Activated CD8-positive, alpha-beta T cell treated with anti-CD3 and anti-CD28 coated beads for 36 hours (primary cell): ENCODE measurements around the gene WNT8B. TPM values are rescaled to one million over a fixed set of nuclear protein-coding genes. Genes with fewer than 3 reads are reported as not detected.

ENCODE experiments used
- ATAC-seq: fragments of 200-7000 bp; cut with Tn5 transposase; one replicate; pipeline ENCODE4 v1.10.0; 2021; ENCODE audit warnings: mild to moderate bottlenecking, moderate library complexity
- CTCF ChIA-PET: fragments of 350-600 bp; sonication (Branson Sonifier 250); formaldehyde crosslinking; loops from one replicate; lab custom pipeline; 2021; ENCODE audit warnings: antibody characterized with exemption; lab: Charles Lee
- POLR2A ChIA-PET: fragments of 350-600 bp; sonication (Branson Sonifier 250); formaldehyde crosslinking; loops from one replicate; lab custom pipeline; 2021; ENCODE audit warnings: antibody characterized with exemption; lab: Charles Lee
- DNase-seq: peaks from one replicate; pipeline ENCODE4 v3.0.0-alpha.2; 2020
- H3K27ac Mint-ChIP-seq: one replicate; pipeline ENCODE4 v1.8.0; 2021; ENCODE audit warnings: mild to moderate bottlenecking, mixed read lengths
- H3K27me3 Mint-ChIP-seq: one replicate; pipeline ENCODE4 v1.8.0; 2021; ENCODE audit warnings: mixed read lengths
- H3K36me3 Mint-ChIP-seq: one replicate; pipeline ENCODE4 v1.8.0; 2021; ENCODE audit warnings: low read depth, mixed read lengths
- H3K4me1 Mint-ChIP-seq: one replicate; pipeline ENCODE4 v1.8.0; 2021; ENCODE audit warnings: low read depth, mixed read lengths
- H3K4me3 Mint-ChIP-seq: one replicate; pipeline ENCODE4 v1.8.0; 2021; ENCODE audit warnings: mild to moderate bottlenecking, moderate library complexity, mixed read lengths
- H3K9me3 Mint-ChIP-seq: one replicate; pipeline ENCODE4 v1.8.0; 2021; ENCODE audit warnings: mixed read lengths
- CTCF ChIP-seq: fragments of 200-600 bp; IDR thresholded peaks from one replicate; pipeline ENCODE4 v1.8.0; 2022; ENCODE audit warnings: antibody characterized with exemption, mild to moderate bottlenecking
- intact Hi-C: fragments of 100-400 bp; cut with micrococcal nuclease; formaldehyde crosslinking; loops from one replicate; pipeline ENCODE4 v1.10.0; 2022
- total RNA-seq, 2 experiments: library from RNA; stranded (reverse); gene quantifications; one replicate each; pipeline ENCODE4 v1.2.3, GENCODE V29; 2021

WNT8B gene
- total RNA-seq, 2 experiments from 2014 or later: 0.38 to 0.47 TPM

GRCh38 chr10:100469756-100470155 is 6.9 kb downstream of the WNT8B start:
- Mint-ChIP-seq H3K36me3 (no peaks in the 10 kb centered on the region), H3K4me3 (no peak overlapping the region), H3K9me3 (no peaks in the 10 kb centered on the region), H3K4me1 (no peaks in the 10 kb centered on the region), H3K27ac (no peak overlapping the region), H3K27me3 (peaks cover 3% of the 10 kb centered on the region)
- intact Hi-C loops: no loop called here
- no peak for DNase-seq
- ChIA-PET CTCF (interaction anchor here (1.2 to 4.9 kb wide), 5 partner anchors 12 to 131 kb away, joined by 4 to 30 read pairs (median 7); no protein-coding TSS in a partner anchor), POLR2A (interaction anchor here (1.1 kb wide), 1 partner anchor 30 kb away, joined by 3 read pairs; no protein-coding TSS in a partner anchor)
- ATAC-seq: no peak
- TF ChIP-seq CTCF: no peak

- ChIA-PET POLR2A (interaction anchor here (1.1 kb wide), 1 partner anchor 30 kb away, joined by 3 read pairs; no protein-coding TSS in a partner anchor), CTCF (interaction anchor here (1.6 to 4.9 kb wide), 3 partner anchors 12 to 37 kb away, joined by 4 to 30 read pairs (median 22); no protein-coding TSS in a partner anchor)
- intact Hi-C loops: no loop called here
- ATAC-seq: no peak
- no peaks in the 10 kb centered on the region for H3K4me1 Mint-ChIP-seq
- no peak overlapping the region for H3K27ac Mint-ChIP-seq
- TF ChIP-seq CTCF: no peak
- H3K36me3 Mint-ChIP-seq: no peaks in the 10 kb centered on the region
- H3K27me3 Mint-ChIP-seq: peaks cover 3% of the 10 kb centered on the region
- no peak overlapping the region for H3K4me3 Mint-ChIP-seq
- no peak for DNase-seq
- no peaks in the 10 kb centered on the region for H3K9me3 Mint-ChIP-seq
Measured at GRCh38 chr10:100470367-100470766, 7.6 kb downstream of the WNT8B start.

- CTCF ChIA-PET: no interaction called here
- H3K4me1 Mint-ChIP-seq: peaks cover 10% of the 10 kb centered on the region
- H3K4me3 Mint-ChIP-seq: no peak overlapping the region
- DNase-seq: no peak
- ATAC-seq: no peak
- TF ChIP-seq CTCF: no peak
- no peak overlapping the region for H3K27ac Mint-ChIP-seq
- POLR2A ChIA-PET: no interaction called here
- H3K36me3 Mint-ChIP-seq: no peaks in the 10 kb centered on the region
- no peaks in the 10 kb centered on the region for H3K9me3 Mint-ChIP-seq
- peaks cover 18% of the 10 kb centered on the region for H3K27me3 Mint-ChIP-seq
- intact Hi-C loops: no loop called here
Measured at GRCh38 chr10:100477970-100478369, 15.2 kb downstream of the WNT8B start.

DNA sequence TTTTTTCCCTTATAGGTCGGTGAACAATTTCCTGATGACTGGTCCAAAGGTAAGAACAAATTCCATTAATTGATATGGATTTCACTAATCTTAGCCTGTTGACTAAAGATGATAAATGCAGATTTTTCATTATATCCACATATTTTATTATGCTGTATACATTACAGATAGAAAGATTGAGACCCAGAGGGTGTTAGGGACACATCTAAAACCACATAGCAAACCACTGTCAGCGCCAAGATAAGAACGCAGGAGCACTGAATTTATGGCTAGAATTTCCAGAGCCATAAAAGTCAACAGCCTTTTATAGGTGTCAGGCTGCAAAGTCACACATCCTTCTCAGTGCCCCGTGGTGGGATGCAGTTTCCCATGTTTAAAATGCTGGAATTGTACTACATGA is 16.2 kb downstream of the WNT8B start:
- Mint-ChIP-seq H3K36me3 (no peaks in the 10 kb centered on the region), H3K27ac (no peak overlapping the region), H3K27me3 (peaks cover 18% of the 10 kb centered on the region), H3K9me3 (no peaks in the 10 kb centered on the region), H3K4me3 (no peak overlapping the region), H3K4me1 (peaks cover 10% of the 10 kb centered on the region)
- no peak for ATAC-seq
- DNase-seq: no peak
- POLR2A ChIA-PET: interaction anchor here (1.0 to 6.0 kb wide), 3 partner anchors 15 to 30 kb away, joined by 3 to 56 read pairs (median 50); no protein-coding TSS in a partner anchor
- CTCF ChIA-PET: interaction anchor here (5.2 to 10.4 kb wide), 2 partner anchors 18 to 29 kb away, joined by 132 to 185 read pairs; no protein-coding TSS in a partner anchor
- TF ChIP-seq CTCF: no peak
- intact Hi-C loops: no loop called here

GRCh38 chr10:100480002-100480401 is 17.2 kb downstream of the WNT8B start:
- no peak for TF ChIP-seq CTCF
- ChIA-PET CTCF (interaction anchor here (1.7 to 10.4 kb wide), 4 partner anchors 17 to 46 kb away, joined by 6 to 185 read pairs (median 133); partner anchors contain the start of gene SEC31B), POLR2A (interaction anchor here (1.0 to 6.0 kb wide), 4 partner anchors 14 to 149 kb away, joined by 3 to 56 read pairs (median 26); no protein-coding TSS in a partner anchor)
- no peaks in the 10 kb centered on the region for H3K9me3 Mint-ChIP-seq
- peaks cover 18% of the 10 kb centered on the region for H3K27me3 Mint-ChIP-seq
- ATAC-seq (no peak), DNase-seq (no peak)
- H3K36me3 Mint-ChIP-seq: no peaks in the 10 kb centered on the region
- no peak overlapping the region for H3K27ac Mint-ChIP-seq
- H3K4me1 Mint-ChIP-seq: peaks cover 10% of the 10 kb centered on the region
- intact Hi-C loops: loop anchor here (5.0 kb wide), 1 partner anchor 37 kb away; the partner anchor contains the start of gene SEC31B
- H3K4me3 Mint-ChIP-seq: no peak overlapping the region
